HEK293T (cell line): ENCODE measurements around the gene IPO13.

Experiments
- CTCF ChIA-PET: fragments of 350-600 bp; formaldehyde crosslinking; extraction: SDS; loops from one replicate; lab custom pipeline; 2021; ENCODE audit warnings: antibody characterized with exemption, inconsistent platforms; lab: Yijun Ruan, JAX
- POLR2A ChIA-PET: fragments of 350-600 bp; formaldehyde crosslinking; extraction: SDS; loops from one replicate; lab custom pipeline; 2020; ENCODE audit warnings: antibody characterized with exemption, inconsistent platforms; lab: Yijun Ruan, JAX
- DNase-seq: peaks from one replicate; pipeline ENCODE4 v3.0.0; 2012; ENCODE audit warnings: mixed read lengths; ENCODE audit errors: extremely low spot score
- ARNT ChIP-seq: fragments of 450-650 bp; IDR thresholded peaks from 2 replicates; pipeline ENCODE4 v1.6.1; 2017; ENCODE audit warnings: mild to moderate bottlenecking
- BHLHE40 ChIP-seq: fragments of 450-650 bp; IDR thresholded peaks from 2 replicates; pipeline ENCODE4 v1.6.1; 2016; ENCODE audit warnings: mild to moderate bottlenecking, moderate library complexity, borderline replicate concordance
- CTBP1 ChIP-seq: fragments of 450-650 bp; IDR thresholded peaks from 2 replicates; pipeline ENCODE4 v1.6.1; 2016; ENCODE audit warnings: borderline replicate concordance
- ELF4 ChIP-seq: fragments of 450-650 bp; IDR thresholded peaks from 2 replicates; pipeline ENCODE4 v1.6.1; 2017; ENCODE audit warnings: antibody characterized with exemption
- FOXA1 ChIP-seq: fragments of 450-650 bp; IDR thresholded peaks from 2 replicates; pipeline ENCODE4 v1.6.1; 2016; ENCODE audit warnings: mild to moderate bottlenecking
- FOXK2 ChIP-seq: fragments of 450-650 bp; IDR thresholded peaks from 2 replicates; pipeline ENCODE4 v1.6.1; 2016; ENCODE audit warnings: mild to moderate bottlenecking
- FOXM1 ChIP-seq: fragments of 450-650 bp; IDR thresholded peaks from 2 replicates; pipeline ENCODE4 v1.6.1; 2017; ENCODE audit warnings: mild to moderate bottlenecking, borderline replicate concordance
- HDGF ChIP-seq: fragments of 450-650 bp; IDR thresholded peaks from 2 replicates; pipeline ENCODE4 v1.6.1; 2017; ENCODE audit warnings: antibody characterized with exemption, borderline replicate concordance
- L3MBTL2 ChIP-seq: fragments of 450-650 bp; conservative IDR thresholded peaks from 2 replicates; pipeline ENCODE4 v1.6.1; 2016; ENCODE audit warnings: mild to moderate bottlenecking
- LEF1 ChIP-seq: fragments of 450-650 bp; IDR thresholded peaks from 2 replicates; pipeline ENCODE4 v1.6.1; 2017; ENCODE audit warnings: mild to moderate bottlenecking, borderline replicate concordance
- NFRKB ChIP-seq: fragments of 450-650 bp; IDR thresholded peaks from 2 replicates; pipeline ENCODE4 v1.6.1; 2016; ENCODE audit warnings: mild to moderate bottlenecking, moderate library complexity
- PKNOX1 ChIP-seq: fragments of 450-650 bp; IDR thresholded peaks from 2 replicates; pipeline ENCODE4 v1.6.1; 2016
- SP1 ChIP-seq: fragments of 450-650 bp; IDR thresholded peaks from 2 replicates; pipeline ENCODE4 v1.6.1; 2017
- SUZ12 ChIP-seq: fragments of 450-650 bp; IDR thresholded peaks from 2 replicates; pipeline ENCODE4 v1.6.1; 2016; ENCODE audit warnings: mild to moderate bottlenecking
- TARDBP ChIP-seq: fragments of 450-650 bp; IDR thresholded peaks from 2 replicates; pipeline ENCODE4 v1.6.1; 2016
- ZNF384 ChIP-seq: fragments of 450-650 bp; IDR thresholded peaks from 2 replicates; pipeline ENCODE4 v1.6.1; 2016

The IPO13 gene

GRCh38 chr1:44016890-44017400 lies 70.2 kb downstream of the IPO13 start:
- ChIA-PET POLR2A (interaction anchor here (0.7 to 0.9 kb wide), 2 partner anchors 13 to 44 kb away, joined by 3 read pairs; no protein-coding TSS in a partner anchor), CTCF (interaction anchor here (0.6 to 2.8 kb wide), 2 partner anchors 11 to 28 kb away, joined by 3 to 7 read pairs; no protein-coding TSS in a partner anchor)
- no peak for DNase-seq
- TF ChIP-seq HDGF (no peak), CTBP1 (no peak), NFRKB (no peak), L3MBTL2 (no peak), SP1 (no peak), ZNF384 (no peak), ARNT (no peak), ELF4 (no peak), BHLHE40 (no peak), LEF1 (no peak), SUZ12 (no peak), PKNOX1 (no peak), FOXM1 (no peak), FOXK2 (no peak), TARDBP (no peak), FOXA1 (no peak)
